ENCODE measurements around the gene KLC4. TPM values are rescaled to one million over a fixed set of nuclear protein-coding genes. Genes with fewer than 3 reads are reported as not detected.

KLC4 gene
- total and polyA plus RNA-seq, 12 donors = 17.9 to 43.7 (median 28.3) TPM

GRCh38 chr6:43013097-43013842 lies 46.2 kb upstream of the KLC4 start:
- Histone ChIP-seq H3K9me3 (no peaks in the 10 kb centered on the region), H3K4me3 (peak overlapping the region; percentile 65 to 85 (median 76)), H3K4me1 (peaks cover 12 to 56% (median 50%) of the 10 kb centered on the region in 9 donors), H3K27ac (peak overlapping the region; percentile 35 to 90 (median 86)), H3K27me3 (no peaks in the 10 kb centered on the region), H3K36me3 (peaks cover 0 to 59% (median 19%) of the 10 kb centered on the region in 9 donors)
- ATAC-seq = peak in 1 of 8 donors; percentile 0
- TF ChIP-seq CTCF (IDR thresholded peaks at IDR 0.05) = no peak
- intact Hi-C loops (cut with DNase I) = loop anchor here in 4 of 10 donors (1.0 to 5.0 kb wide), 5 partner anchors 39 to 159 kb away; partner anchors contain the start of genes KLC4 (in 2 of the 4), MRPL2 (in 2 of the 4), CUL7 (in 1 of the 4) and SRF (in 1 of the 4)
- DNase-seq = no peak
- 2 to 4% methylated on average over 25 of the region's 25 CpGs for WGBS, 2 donors

- H3K4me1 ChIP-seq = peaks cover 12 to 63% (median 50%) of the 10 kb centered on the region in 9 donors
- TF ChIP-seq CTCF (IDR thresholded peaks at IDR 0.05) = no peak
- ATAC-seq (peak; percentile 92 to 97 (median 96)), DNase-seq (peak; percentile 97 to 99)
- no peaks in the 10 kb centered on the region for H3K9me3 ChIP-seq
- H3K36me3 ChIP-seq = peaks cover 0 to 59% (median 19%) of the 10 kb centered on the region in 9 donors
- peak within 1 kb of the TSS; percentile 47 to 90 (median 87) for H3K27ac ChIP-seq
- peak within 1 kb of the TSS; percentile 65 to 85 (median 76) for H3K4me3 ChIP-seq
- intact Hi-C loops (cut with DNase I) = loop anchor here in 6 of 10 donors (1.0 to 5.0 kb wide), 8 partner anchors 38 to 158 kb away; partner anchors contain the start of genes KLC4 (in 3 of the 6), MRPL2 (in 3 of the 6), CUL7 (in 2 of the 6) and SRF (in 2 of the 6)
- H3K27me3 ChIP-seq = no peaks in the 10 kb centered on the region
- 0 to 1% methylated on average over 51 of the region's 51 CpGs for WGBS, 2 donors
Observed at GRCh38 chr6:43013843-43014433, 45.5 kb upstream of the KLC4 start, which contains the start of the genes KLHDC3 and MEA1. KLHDC3 (plus strand) TSS chr6:43014249; CDS start chr6:43017193, 2,944 bp downstream. MEA1 (minus strand) TSS chr6:43013946; CDS start chr6:43013813, 133 bp downstream.

GRCh38 chr6:43014434-43014909 lies 45.0 kb upstream of the KLC4 start:
- Histone ChIP-seq H3K4me1 (peaks cover 11 to 61% (median 50%) of the 10 kb centered on the region in 9 donors), H3K4me3 (peak overlapping the region; percentile 65 to 85 (median 76)), H3K9me3 (no peaks in the 10 kb centered on the region), H3K27ac (peak overlapping the region; percentile 47 to 90 (median 87)), H3K27me3 (no peaks in the 10 kb centered on the region), H3K36me3 (peaks cover 0 to 59% (median 23%) of the 10 kb centered on the region in 9 donors)
- ATAC-seq (no peak), DNase-seq (no peak)
- intact Hi-C loops (cut with DNase I) = loop anchor here in 6 of 10 donors (2.0 to 5.0 kb wide), 7 partner anchors 38 to 158 kb away; partner anchors contain the start of genes CUL7 (in 2 of the 6), KLC4 (in 2 of the 6), MRPL2 (in 2 of the 6) and SRF (in 2 of the 6)
- WGBS, 2 donors = 0 to 1% methylated on average over 7 of the region's 7 CpGs
- no peak for TF ChIP-seq CTCF (IDR thresholded peaks at IDR 0.05)

Data from heart right ventricle (tissue), 16 donors.